ENCODE measurements around the gene HSF4. TPM values are rescaled to one million over a fixed set of nuclear protein-coding genes. Genes with fewer than 3 reads are reported as not detected.

Gene HSF4
- total RNA-seq, 4 donors from 2014 or later: 3.7 to 59.5 (median 19.6) TPM

DNA sequence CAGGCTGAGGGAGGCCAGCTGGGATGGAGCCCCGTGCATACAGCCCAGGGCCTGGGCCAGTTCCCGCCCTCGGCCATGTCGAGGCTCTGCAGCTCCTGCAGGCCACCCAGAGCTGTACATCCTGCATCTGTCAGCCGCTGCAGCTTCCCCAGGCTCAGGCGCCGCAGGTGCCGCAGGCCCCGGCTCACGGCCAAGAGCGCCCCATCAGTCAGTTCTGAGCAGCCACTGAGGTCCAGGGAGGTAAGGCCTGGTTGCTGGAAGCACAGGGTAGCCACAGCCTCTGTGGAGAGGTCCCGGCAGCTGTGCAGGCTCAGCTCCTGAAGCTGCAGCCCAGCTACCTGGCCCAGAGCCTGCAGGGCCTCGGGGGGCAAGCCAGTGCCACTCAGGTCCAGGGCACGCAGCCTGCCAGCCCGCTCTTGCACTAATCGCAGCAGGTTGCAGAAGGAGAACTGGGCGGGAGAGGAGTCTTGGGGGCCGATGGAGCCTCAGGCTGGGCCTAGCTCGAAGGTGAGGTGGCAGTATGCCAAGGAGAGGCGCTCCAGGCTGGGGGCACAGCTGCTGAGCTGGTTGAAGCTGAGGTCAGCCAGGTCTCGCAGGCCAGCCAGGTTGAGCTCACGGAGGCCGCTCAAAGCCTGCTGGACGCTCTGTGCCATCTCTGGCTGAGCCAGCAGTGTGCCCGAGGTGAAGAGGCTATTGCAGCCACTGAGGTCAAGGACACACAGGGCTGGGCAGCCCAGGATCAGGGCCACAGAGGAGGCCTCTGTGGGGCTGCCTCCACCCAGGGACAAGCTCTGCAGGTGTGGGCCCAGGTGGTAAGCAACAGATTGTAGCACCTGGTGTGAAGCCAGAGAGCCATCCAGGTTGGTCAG is 45.8 kb downstream of the HSF4 start:
- DNase-seq: no peak
- H3K27me3 ChIP-seq: no peaks in the 10 kb centered on the region
- peaks cover 0 to 27% (median 6%) of the 10 kb centered on the region in 3 donors for H3K4me1 ChIP-seq
- H3K27ac ChIP-seq: no peak overlapping the region
- no peak overlapping the region for H3K4me3 ChIP-seq
- TF ChIP-seq, protein P1, sequence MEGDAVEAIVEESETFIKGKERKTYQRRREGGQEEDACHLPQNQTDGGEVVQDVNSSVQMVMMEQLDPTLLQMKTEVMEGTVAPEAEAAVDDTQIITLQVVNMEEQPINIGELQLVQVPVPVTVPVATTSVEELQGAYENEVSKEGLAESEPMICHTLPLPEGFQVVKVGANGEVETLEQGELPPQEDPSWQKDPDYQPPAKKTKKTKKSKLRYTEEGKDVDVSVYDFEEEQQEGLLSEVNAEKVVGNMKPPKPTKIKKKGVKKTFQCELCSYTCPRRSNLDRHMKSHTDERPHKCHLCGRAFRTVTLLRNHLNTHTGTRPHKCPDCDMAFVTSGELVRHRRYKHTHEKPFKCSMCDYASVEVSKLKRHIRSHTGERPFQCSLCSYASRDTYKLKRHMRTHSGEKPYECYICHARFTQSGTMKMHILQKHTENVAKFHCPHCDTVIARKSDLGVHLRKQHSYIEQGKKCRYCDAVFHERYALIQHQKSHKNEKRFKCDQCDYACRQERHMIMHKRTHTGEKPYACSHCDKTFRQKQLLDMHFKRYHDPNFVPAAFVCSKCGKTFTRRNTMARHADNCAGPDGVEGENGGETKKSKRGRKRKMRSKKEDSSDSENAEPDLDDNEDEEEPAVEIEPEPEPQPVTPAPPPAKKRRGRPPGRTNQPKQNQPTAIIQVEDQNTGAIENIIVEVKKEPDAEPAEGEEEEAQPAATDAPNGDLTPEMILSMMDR (IDR thresholded peaks at IDR 0.05): no peak
- TF ChIP-seq POLR2A (IDR thresholded peaks at IDR 0.05): no peak
- 45% methylated on average over 2 of the region's 25 CpGs; no CpG with 5 or more reads in 1 of the 2 donors for WGBS, 2 donors
- intact Hi-C loops (cut with DNase I): no loop called here
- peaks cover 0 to 11% (median 0%) of the 10 kb centered on the region in 3 donors for H3K36me3 ChIP-seq
- H3K9me3 ChIP-seq: no peaks in the 10 kb centered on the region

- TF ChIP-seq POLR2A (IDR thresholded peaks at IDR 0.05): no peak
- TF ChIP-seq, protein P1 (IDR thresholded peaks at IDR 0.05): no peak
- WGBS, 2 donors: 61 to 74% methylated on average over 4 to 5 of the region's 7 CpGs
- peaks cover 0 to 24% (median 6%) of the 10 kb centered on the region in 3 donors for H3K4me1 ChIP-seq
- no peak for DNase-seq
- no peaks in the 10 kb centered on the region for H3K9me3 ChIP-seq
- no peak overlapping the region for H3K27ac ChIP-seq
- no peaks in the 10 kb centered on the region for H3K36me3 ChIP-seq
- no peak overlapping the region for H3K4me3 ChIP-seq
- intact Hi-C loops (cut with DNase I): no loop called here
- H3K27me3 ChIP-seq: no peaks in the 10 kb centered on the region
Measured at GRCh38 chr16:67211674-67212073, 47.1 kb downstream of the HSF4 start.

DNA sequence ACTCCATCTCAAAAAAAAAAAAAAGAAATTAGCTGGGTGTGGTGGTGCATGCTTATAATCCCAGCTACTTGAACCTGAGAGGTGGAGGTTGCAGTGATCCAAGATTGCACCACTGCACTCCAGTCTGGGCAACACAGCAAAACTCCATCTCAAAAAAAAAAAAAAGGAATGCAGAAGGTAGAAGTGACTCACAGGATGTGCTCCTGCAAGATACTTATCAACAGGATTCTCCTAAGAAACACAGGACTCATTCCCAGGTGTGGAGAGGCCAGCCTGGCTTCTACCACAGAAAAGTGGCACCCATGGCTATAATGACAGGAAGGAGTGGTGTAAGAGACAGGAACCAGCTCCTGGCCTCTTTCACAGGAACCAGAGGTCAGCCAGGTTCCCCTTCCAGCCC is 48.2 kb downstream of the HSF4 start:
- no peak overlapping the region for H3K27ac ChIP-seq
- no peak for DNase-seq
- intact Hi-C loops (cut with DNase I): no loop called here
- H3K4me3 ChIP-seq: no peak overlapping the region
- H3K36me3 ChIP-seq: no peaks in the 10 kb centered on the region
- H3K9me3 ChIP-seq: no peaks in the 10 kb centered on the region
- peaks cover 0 to 23% (median 6%) of the 10 kb centered on the region in 3 donors for H3K4me1 ChIP-seq
- no peaks in the 10 kb centered on the region for H3K27me3 ChIP-seq
- no peak for TF ChIP-seq POLR2A (IDR thresholded peaks at IDR 0.05)
- TF ChIP-seq, protein P1 (IDR thresholded peaks at IDR 0.05): no peak

GRCh38 chr16:67213197-67214019 is 48.9 kb downstream of the HSF4 start:
- Histone ChIP-seq H3K27me3 (no peaks in the 10 kb centered on the region), H3K9me3 (no peaks in the 10 kb centered on the region), H3K4me3 (no peak overlapping the region), H3K27ac (no peak overlapping the region), H3K4me1 (peaks cover 0 to 19% (median 6%) of the 10 kb centered on the region in 3 donors), H3K36me3 (no peaks in the 10 kb centered on the region)
- 77 to 79% methylated on average over 6 of the region's 8 CpGs for WGBS, 2 donors
- no peak for TF ChIP-seq POLR2A (IDR thresholded peaks at IDR 0.05)
- TF ChIP-seq, protein P1 (IDR thresholded peaks at IDR 0.05): no peak
- no peak for DNase-seq
- intact Hi-C loops (cut with DNase I): no loop called here

- TF ChIP-seq POLR2A (IDR thresholded peaks at IDR 0.05): no peak
- TF ChIP-seq, protein P1 (IDR thresholded peaks at IDR 0.05): no peak
- WGBS, 2 donors: 47 to 76% methylated on average over 4 to 5 of the region's 5 CpGs
- intact Hi-C loops (cut with DNase I): no loop called here
- no peak overlapping the region for H3K4me3 ChIP-seq
- no peaks in the 10 kb centered on the region for H3K27me3 ChIP-seq
- no peaks in the 10 kb centered on the region for H3K9me3 ChIP-seq
- DNase-seq: no peak
- H3K36me3 ChIP-seq: no peaks in the 10 kb centered on the region
- no peak overlapping the region for H3K27ac ChIP-seq
- H3K4me1 ChIP-seq: peaks cover 0 to 19% (median 6%) of the 10 kb centered on the region in 3 donors
Measured at GRCh38 chr16:67215706-67216105, 51.2 kb downstream of the HSF4 start.

Measured in esophagus squamous epithelium (tissue), 5 donors.